Epithelial cell of esophagus (primary cell): Measurements from ENCODE around the gene FBN3.

Experiments
- DNase-seq: peaks from one replicate; pipeline ENCODE4 v3.0.0; 2010; ENCODE audit warnings: low read depth
- H3K4me3 ChIP-seq: 2 replicates; pipeline ENCODE4 v1.5.1; 2011; ENCODE audit warnings: mild to moderate bottlenecking, low read length, control low read depth
- TF ChIP-seq, protein P1 (sequence below): IDR thresholded peaks from 2 replicates; pipeline ENCODE4 v1.5.1; 2011; ENCODE audit warnings: low read depth, mild to moderate bottlenecking, low read length, control low read depth, inconsistent platforms; ENCODE audit not compliant: insufficient read depth; ENCODE audit errors: missing control alignments

Gene FBN3

GRCh38 chr19:8141726-8142512 is 7.5 kb downstream of the FBN3 start:
- DNase-seq: no peak
- TF ChIP-seq, protein P1, sequence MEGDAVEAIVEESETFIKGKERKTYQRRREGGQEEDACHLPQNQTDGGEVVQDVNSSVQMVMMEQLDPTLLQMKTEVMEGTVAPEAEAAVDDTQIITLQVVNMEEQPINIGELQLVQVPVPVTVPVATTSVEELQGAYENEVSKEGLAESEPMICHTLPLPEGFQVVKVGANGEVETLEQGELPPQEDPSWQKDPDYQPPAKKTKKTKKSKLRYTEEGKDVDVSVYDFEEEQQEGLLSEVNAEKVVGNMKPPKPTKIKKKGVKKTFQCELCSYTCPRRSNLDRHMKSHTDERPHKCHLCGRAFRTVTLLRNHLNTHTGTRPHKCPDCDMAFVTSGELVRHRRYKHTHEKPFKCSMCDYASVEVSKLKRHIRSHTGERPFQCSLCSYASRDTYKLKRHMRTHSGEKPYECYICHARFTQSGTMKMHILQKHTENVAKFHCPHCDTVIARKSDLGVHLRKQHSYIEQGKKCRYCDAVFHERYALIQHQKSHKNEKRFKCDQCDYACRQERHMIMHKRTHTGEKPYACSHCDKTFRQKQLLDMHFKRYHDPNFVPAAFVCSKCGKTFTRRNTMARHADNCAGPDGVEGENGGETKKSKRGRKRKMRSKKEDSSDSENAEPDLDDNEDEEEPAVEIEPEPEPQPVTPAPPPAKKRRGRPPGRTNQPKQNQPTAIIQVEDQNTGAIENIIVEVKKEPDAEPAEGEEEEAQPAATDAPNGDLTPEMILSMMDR: no peak
- H3K4me3 ChIP-seq: no peak overlapping the region

DNA sequence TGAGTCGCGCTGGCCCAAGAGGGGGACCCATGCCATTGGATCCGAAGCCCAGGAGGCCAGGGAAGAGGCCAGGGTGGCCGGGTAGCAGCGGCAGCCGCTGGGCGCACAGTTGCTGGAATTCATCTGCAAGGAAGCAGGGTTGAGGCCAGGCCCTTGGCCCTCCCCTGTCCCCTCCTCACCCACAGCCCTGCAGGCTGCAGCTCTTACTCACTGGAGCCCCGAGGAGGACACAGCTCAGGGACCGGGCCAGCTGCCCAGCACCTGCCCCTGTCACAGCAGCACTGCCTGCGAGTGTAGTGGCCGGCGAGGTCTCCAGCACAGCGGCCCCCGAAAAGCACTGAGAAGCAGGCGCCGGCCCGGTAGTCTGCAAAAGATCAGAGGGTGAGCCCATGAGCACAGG is 11.2 kb downstream of the FBN3 start:
- no peak overlapping the region for H3K4me3 ChIP-seq
- no peak for DNase-seq
- TF ChIP-seq, protein P1: no peak

GRCh38 chr19:8137425-8137824 is 12.0 kb downstream of the FBN3 start:
- DNase-seq: no peak
- TF ChIP-seq, protein P1: no peak
- no peak overlapping the region for H3K4me3 ChIP-seq

DNA sequence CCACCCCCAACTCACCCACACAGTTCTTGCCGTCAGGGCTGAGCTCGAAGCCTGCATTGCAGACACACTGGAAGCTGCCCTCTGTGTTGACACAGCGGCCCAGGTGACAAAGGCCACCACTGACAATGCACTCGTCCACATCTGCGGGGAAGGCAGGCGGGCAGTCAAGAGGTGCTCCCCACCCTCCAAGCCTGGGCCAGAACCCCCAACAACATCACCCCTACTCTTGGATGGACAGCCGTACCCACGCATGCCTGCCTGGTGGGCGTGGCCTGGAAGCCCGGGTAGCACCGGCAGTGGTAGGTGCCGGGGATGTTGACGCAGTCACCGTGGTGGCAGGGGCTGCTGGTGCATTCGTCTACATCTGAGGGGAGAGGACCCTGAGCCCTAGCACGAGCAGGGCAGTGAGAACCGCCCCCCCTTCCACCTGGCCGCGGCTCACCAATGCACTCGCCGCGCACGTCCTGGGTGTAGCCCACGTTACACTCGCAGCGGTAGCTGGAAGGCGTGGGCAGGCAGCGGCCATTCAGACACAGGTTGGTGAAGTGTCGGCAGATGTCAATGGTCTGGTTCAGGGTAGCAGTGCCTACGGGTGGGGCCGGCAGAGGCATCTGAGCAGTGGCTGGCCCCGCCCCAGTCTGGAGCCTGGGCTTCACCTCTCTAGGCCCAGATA is 13.3 kb downstream of the FBN3 start:
- DNase-seq: no peak
- TF ChIP-seq, protein P1: no peak
- no peak overlapping the region for H3K4me3 ChIP-seq

DNA sequence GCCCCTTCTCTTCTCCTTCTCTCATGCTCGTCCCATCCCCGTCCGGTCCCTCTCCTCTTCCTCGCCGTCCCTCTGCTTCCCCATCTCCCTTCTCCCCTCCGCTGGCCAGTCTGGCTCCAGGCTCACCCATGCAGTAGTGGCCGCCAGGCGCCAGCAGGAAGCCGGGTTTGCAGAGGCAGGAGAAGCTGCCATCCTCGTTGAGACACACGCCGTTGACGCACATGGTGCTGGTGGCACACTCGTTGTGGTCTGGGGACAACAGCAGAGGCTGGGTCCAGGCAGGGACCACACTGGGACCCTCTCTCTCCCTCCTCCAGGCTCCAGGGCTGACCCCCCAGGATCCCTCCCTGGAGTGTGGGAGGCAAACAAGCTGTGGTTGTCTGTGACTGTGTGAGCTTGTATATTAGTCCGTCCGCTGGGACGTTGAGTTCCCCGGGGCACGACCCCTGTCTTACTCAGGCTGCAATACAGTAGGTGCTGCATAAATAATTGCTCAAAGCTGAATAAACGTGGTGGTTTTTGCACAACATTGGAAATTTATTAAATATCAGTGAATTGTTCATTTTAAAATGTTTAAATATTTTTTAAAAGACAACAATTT is 16.4 kb downstream of the FBN3 start:
- no peak overlapping the region for H3K4me3 ChIP-seq
- TF ChIP-seq, protein P1: no peak
- DNase-seq: no peak

DNA sequence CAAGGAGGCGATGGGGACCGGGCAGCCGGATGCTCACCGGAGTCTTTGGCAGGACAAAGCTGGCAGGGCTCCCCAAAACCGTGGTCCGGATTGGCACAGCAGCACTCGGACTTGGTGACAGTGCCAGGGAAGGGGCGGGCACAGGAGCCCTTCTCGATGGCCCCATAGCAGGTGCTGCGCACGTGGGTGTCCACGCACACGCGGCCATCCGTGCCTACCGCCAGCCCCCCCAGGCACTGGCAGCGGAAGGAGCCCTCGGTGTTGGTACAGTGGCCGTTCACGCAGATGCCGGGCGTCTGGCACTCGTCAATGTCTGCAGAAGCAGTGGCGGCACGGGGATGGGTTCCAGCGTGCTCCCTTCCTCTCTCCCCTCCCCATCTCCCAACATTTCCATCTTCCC is 17.9 kb downstream of the FBN3 start:
- H3K4me3 ChIP-seq: no peak overlapping the region

More for the DNA sequence above, 17.9 kb downstream of the FBN3 start:
- TF ChIP-seq, protein P1: no peak
- DNase-seq: no peak
